ENCODE results near the gene IMPDH2.

DNA sequence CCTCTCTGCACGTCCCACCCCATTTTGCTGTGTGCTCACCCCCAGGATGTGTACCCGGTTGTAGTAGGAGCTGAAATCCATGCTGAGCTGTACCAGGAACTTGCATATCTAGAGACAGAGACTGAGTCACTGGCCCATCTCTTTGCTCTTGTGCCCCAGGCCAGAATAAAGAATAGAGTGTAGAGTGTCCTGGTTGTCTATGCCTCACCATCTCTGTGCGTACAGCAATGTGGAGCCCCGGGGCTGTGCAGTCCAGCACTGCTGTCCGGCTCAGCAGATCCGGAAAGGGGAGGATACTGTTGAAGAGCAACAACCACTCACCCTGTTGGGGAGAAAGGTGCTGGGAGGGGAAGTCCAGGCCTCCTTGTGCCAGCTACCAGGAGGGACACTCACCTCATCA, 13.4 kb downstream of the IMPDH2 start:
- TF ChIP-seq GATA2 (IDR thresholded peaks at IDR 0.05; ENCODE audit: low read depth, low read length) = no peak
- no peak for TF ChIP-seq GATA3 (IDR thresholded peaks at IDR 0.05; ENCODE audit: low read depth, low read length)

Measured in SH-SY5Y (cell line).